Measurements from ENCODE around the gene LMOD3.

- TF ChIP-seq CTCF (IDR thresholded peaks at IDR 0.05) (no peak), POLR2A (IDR thresholded peaks at IDR 0.05) (no peak)
These were observed 35.2 kb downstream of the LMOD3 start for GRCh38 chr3:69087030-69087791.

Measured in Peyer's patch (tissue), 4 donors.